Neural crest cell (in vitro differentiated cells): Measurements from ENCODE around the gene ST3GAL3. TPM values are rescaled to one million over a fixed set of nuclear protein-coding genes. Genes with fewer than 3 reads are reported as not detected.

Experiments
- DNase-seq: peaks from one replicate; pipeline ENCODE4 v3.0.0; 2021; ENCODE audit warnings: low read depth, mixed read lengths, low spot score
- H3K27ac Mint-ChIP-seq: one replicate; pipeline ENCODE4 v1.8.0; 2021; ENCODE audit warnings: mild to moderate bottlenecking, mixed read lengths; ENCODE audit not compliant: unreplicated experiment
- H3K27me3 Mint-ChIP-seq: 2 replicates; pipeline ENCODE4 v1.8.0; 2021; ENCODE audit warnings: low read depth, mild to moderate bottlenecking, mixed read lengths
- H3K36me3 Mint-ChIP-seq: 2 replicates; pipeline ENCODE4 v1.8.0; 2021; ENCODE audit warnings: low read depth, mild to moderate bottlenecking, mixed read lengths
- H3K4me1 Mint-ChIP-seq: 2 replicates; pipeline ENCODE4 v1.8.0; 2021; ENCODE audit warnings: mixed read lengths
- H3K4me3 Mint-ChIP-seq: one replicate; pipeline ENCODE4 v1.8.0; 2021; ENCODE audit warnings: mild to moderate bottlenecking, mixed read lengths
- H3K9me3 Mint-ChIP-seq: 2 replicates; pipeline ENCODE4 v1.8.0; 2021; ENCODE audit warnings: mixed read lengths
- CTCF ChIP-seq: fragments of 200-600 bp; sonication (generic); conservative IDR thresholded peaks from 2 replicates; pipeline ENCODE4 v1.5.0; 2021; ENCODE audit warnings: antibody characterized with exemption, mild to moderate bottlenecking
- total RNA-seq: library from RNA; stranded (reverse); gene quantifications from 2 replicates; pipeline ENCODE4 v1.2.1, GENCODE V29; 2021

The ST3GAL3 gene
- total RNA-seq, 1 donor from 2014 or later, result 37.4 TPM

DNA sequence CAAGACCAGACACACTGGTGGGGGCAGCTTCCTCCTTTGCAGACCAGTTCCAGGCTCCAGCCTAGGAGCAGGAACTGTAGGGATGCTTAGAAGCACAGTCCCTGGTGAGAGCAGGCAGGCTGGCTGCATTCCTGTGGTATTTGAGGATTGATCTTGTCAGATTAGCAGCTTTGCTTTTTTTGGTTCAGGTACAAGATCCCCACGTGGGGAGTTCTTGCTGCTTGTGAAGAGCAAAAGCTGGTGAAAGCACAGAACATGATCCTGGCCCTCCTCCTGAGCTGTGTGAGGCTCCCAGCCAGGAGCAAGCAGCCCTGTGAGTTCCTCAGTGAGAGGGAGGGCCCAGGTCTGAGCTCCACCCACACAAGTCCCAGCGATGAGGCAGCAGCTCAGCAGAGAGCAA, 151.0 kb downstream of the ST3GAL3 start:
- H3K9me3 Mint-ChIP-seq, result no peaks in the 10 kb centered on the region
- no peak overlapping the region for H3K27ac Mint-ChIP-seq
- no peaks in the 10 kb centered on the region for H3K27me3 Mint-ChIP-seq
- TF ChIP-seq CTCF, result no peak
- no peak for DNase-seq
- H3K4me1 Mint-ChIP-seq, result peaks cover 2% of the 10 kb centered on the region
- H3K4me3 Mint-ChIP-seq, result no peak overlapping the region
- peaks cover 9% of the 10 kb centered on the region for H3K36me3 Mint-ChIP-seq

DNA sequence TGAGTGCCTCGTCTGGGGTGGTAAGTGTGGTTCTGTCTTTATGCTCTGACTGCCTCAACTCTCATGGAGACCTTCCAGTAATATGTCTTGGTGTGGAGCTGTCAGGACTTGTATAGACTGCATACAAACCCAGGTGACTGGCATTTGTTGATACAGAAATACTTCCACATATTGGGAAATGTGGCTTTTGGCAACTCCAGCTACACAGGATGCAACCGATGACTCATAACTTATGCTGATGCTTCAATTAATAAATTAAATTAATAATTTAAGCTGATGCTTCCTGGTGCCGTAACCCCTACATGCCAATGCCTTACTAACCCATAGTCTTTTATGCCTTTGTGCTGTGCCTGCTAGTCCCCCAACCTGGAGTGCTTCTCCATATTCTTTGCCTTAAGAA, 154.0 kb downstream of the ST3GAL3 start:
- H3K27me3 Mint-ChIP-seq, result no peaks in the 10 kb centered on the region
- no peak for TF ChIP-seq CTCF
- H3K9me3 Mint-ChIP-seq, result no peaks in the 10 kb centered on the region
- H3K36me3 Mint-ChIP-seq, result no peaks in the 10 kb centered on the region
- H3K4me1 Mint-ChIP-seq, result peaks cover 15% of the 10 kb centered on the region
- no peak overlapping the region for H3K4me3 Mint-ChIP-seq
- no peak overlapping the region for H3K27ac Mint-ChIP-seq
- no peak for DNase-seq

GRCh38 chr1:43861988-43862735, 154.8 kb downstream of the ST3GAL3 start:
- Mint-ChIP-seq H3K4me1 (peaks cover 15% of the 10 kb centered on the region), H3K27ac (no peak overlapping the region), H3K9me3 (no peaks in the 10 kb centered on the region), H3K27me3 (no peaks in the 10 kb centered on the region), H3K4me3 (no peak overlapping the region), H3K36me3 (no peaks in the 10 kb centered on the region)
- TF ChIP-seq CTCF, result no peak
- DNase-seq, result no peak

DNA sequence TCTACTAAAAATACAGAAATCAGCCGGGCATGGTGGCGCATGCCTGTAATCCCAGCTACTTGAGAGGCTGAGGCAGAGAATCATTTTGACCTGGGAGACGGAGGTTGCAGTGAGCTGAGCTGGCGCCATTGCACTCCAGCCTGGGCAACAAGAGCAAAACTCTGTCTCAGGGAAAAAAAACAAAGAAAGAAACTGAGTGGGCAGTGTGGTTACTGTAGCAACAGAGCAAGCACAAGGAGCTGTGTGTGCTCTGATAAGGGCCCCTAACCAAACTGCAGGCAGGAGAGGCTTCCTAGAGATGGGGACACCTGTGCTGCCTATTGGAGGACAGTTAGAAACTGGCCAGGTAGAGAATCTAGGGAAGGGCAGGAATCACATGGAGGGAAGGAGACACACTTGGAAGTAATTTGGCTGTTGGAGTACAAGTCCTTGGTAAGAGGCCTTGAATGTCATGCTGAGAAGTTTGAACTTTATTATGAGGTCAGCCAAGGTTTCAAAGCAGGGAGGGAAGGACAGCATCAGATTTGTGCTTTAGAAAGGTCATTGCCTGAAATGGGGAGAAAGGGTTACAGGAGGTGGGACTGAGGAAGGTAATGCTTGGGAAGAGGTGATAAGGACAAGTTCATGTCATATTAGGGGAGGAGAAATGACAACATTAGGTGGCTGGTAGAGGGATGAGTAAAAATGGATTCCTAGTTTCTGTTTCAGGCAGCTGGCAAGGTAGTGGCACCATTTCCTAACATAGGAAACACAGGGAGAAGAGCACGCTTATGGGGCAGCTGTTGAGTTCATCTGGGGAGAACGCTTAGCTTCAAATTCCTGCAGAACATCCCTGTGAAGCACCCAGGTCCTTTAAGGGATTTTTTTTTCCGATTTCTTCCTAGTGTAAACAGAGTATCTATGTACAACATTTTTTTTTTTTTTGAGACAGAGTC, 157.0 kb downstream of the ST3GAL3 start:
- no peak for DNase-seq
- Mint-ChIP-seq H3K36me3 (no peaks in the 10 kb centered on the region), H3K27ac (no peak overlapping the region), H3K27me3 (no peaks in the 10 kb centered on the region), H3K4me3 (no peak overlapping the region), H3K4me1 (peaks cover 15% of the 10 kb centered on the region), H3K9me3 (no peaks in the 10 kb centered on the region)
- no peak for TF ChIP-seq CTCF

- Mint-ChIP-seq H3K27ac (peak overlapping the region; percentile 46), H3K4me1 (peaks cover 15% of the 10 kb centered on the region), H3K36me3 (no peaks in the 10 kb centered on the region), H3K9me3 (no peaks in the 10 kb centered on the region), H3K27me3 (no peaks in the 10 kb centered on the region), H3K4me3 (no peak overlapping the region)
- no peak for TF ChIP-seq CTCF
- DNase-seq, result no peak
These were observed 158.9 kb downstream of the ST3GAL3 start for GRCh38 chr1:43866201-43866600.
